IMR-90 (cell line): ENCODE measurements around the gene SCN4A. TPM values are rescaled to one million over a fixed set of nuclear protein-coding genes. Genes with fewer than 3 reads are reported as not detected.

Experiments used
- ATAC-seq: fragments of 200-7000 bp; cut with Tn5 transposase; 2 replicates; pipeline ENCODE4 v1.9.1; 2020; ENCODE audit warnings: low read depth, mild to moderate bottlenecking, moderate library complexity
- BruUV-seq: library from RNA; stranded (reverse); fragments of 400-500 nt; replicated peaks from 2 replicates; lab custom pipeline; 2021; lab: Mats Ljungman, UMichigan
- CTCF ChIA-PET: fragments of 300-600 bp; formaldehyde crosslinking; extraction: SDS; loops from one replicate; lab custom pipeline; 2021; ENCODE audit warnings: antibody characterized with exemption; lab: Yijun Ruan, JAX
- POLR2A ChIA-PET: fragments of 300-600 bp; sonication (Branson Sonifier 250); formaldehyde crosslinking; loops from one replicate; lab custom pipeline; 2022; ENCODE audit warnings: antibody characterized with exemption; ENCODE audit not compliant: unreplicated experiment; lab: Charles Lee
- DNase-seq: peaks from one replicate; pipeline ENCODE4 v3.0.0; 2013
- H2AFZ ChIP-seq: replicated peaks from 2 replicates; pipeline ENCODE3; 2013; ENCODE audit warnings: low read length, mild to moderate bottlenecking; ENCODE audit not compliant: poor library complexity
- H2AK5ac ChIP-seq: 2 replicates; pipeline ENCODE4 v1.6.1; 2013; ENCODE audit warnings: low read depth, low read length, inconsistent platforms
- H2AK9ac ChIP-seq: replicated peaks from 2 replicates; pipeline ENCODE3; 2013; ENCODE audit warnings: mild to moderate bottlenecking, low read depth, low read length, moderate library complexity; ENCODE audit not compliant: poor library complexity
- H2BK120ac ChIP-seq: 2 replicates; pipeline ENCODE4 v1.6.1; 2013; ENCODE audit warnings: low read depth, low read length, inconsistent platforms
- H2BK15ac ChIP-seq: 3 replicates; pipeline ENCODE4 v1.6.1; 2013; ENCODE audit warnings: low read depth, low read length, inconsistent platforms
- H2BK20ac ChIP-seq: 2 replicates; pipeline ENCODE4 v1.6.1; 2013; ENCODE audit warnings: low read depth, mild to moderate bottlenecking, inconsistent platforms, low read length, moderate library complexity
- H2BK5ac ChIP-seq: 2 replicates; pipeline ENCODE4 v1.6.1; 2013; ENCODE audit warnings: mild to moderate bottlenecking, low read depth, low read length, inconsistent platforms; ENCODE audit not compliant: poor library complexity, severe bottlenecking
- H3K14ac ChIP-seq: replicated peaks from 2 replicates; pipeline ENCODE4 v1.6.1; 2013; ENCODE audit warnings: low read depth, low read length, inconsistent platforms
- H3K18ac ChIP-seq: 2 replicates; pipeline ENCODE4 v1.6.1; 2013; ENCODE audit warnings: low read depth, low read length, control low read depth
- H3K23ac ChIP-seq: 2 replicates; pipeline ENCODE4 v1.6.1; 2013; ENCODE audit warnings: low read depth, low read length, inconsistent platforms
- H3K27ac ChIP-seq: 2 replicates; pipeline ENCODE4 v1.5.1; 2013; ENCODE audit warnings: mild to moderate bottlenecking, control low read depth, low read length; ENCODE audit not compliant: insufficient read depth
- H3K27me3 ChIP-seq: 2 replicates; pipeline ENCODE4 v1.6.1; 2013; ENCODE audit warnings: low read length; ENCODE audit not compliant: control insufficient read depth, insufficient read depth
- H3K36me3 ChIP-seq: 2 replicates; pipeline ENCODE4 v1.6.1; 2013; ENCODE audit warnings: low read length, mixed read lengths; ENCODE audit not compliant: control insufficient read depth, insufficient read depth
- H3K4ac ChIP-seq: 2 replicates; pipeline ENCODE4 v1.6.1; 2013; ENCODE audit warnings: low read depth, low read length, inconsistent platforms
- H3K4me1 ChIP-seq: 2 replicates; pipeline ENCODE4 v1.6.1; 2013; ENCODE audit warnings: low read length, mixed read lengths; ENCODE audit not compliant: control insufficient read depth, insufficient read depth
- H3K4me2 ChIP-seq: 2 replicates; pipeline ENCODE4 v1.6.1; 2013; ENCODE audit warnings: low read depth, mild to moderate bottlenecking, control low read depth, low read length, moderate library complexity
- H3K4me3 ChIP-seq: 2 replicates; pipeline ENCODE4 v1.5.1; 2013; ENCODE audit warnings: low read depth, mild to moderate bottlenecking, control low read depth, low read length, moderate library complexity; ENCODE audit not compliant: insufficient read depth
- H3K56ac ChIP-seq: 2 replicates; pipeline ENCODE4 v1.6.1; 2013; ENCODE audit warnings: low read length, inconsistent platforms; ENCODE audit not compliant: insufficient read depth; ENCODE audit errors: extremely low read depth
- H3K79me1 ChIP-seq, 2 experiments: 2 replicates each; pipeline ENCODE4 v1.6.1; 2013; ENCODE audit warnings: low read length in 2 of 2, inconsistent platforms in 1 of 2, low read depth in 1 of 2
- H3K9ac ChIP-seq: 2 replicates; pipeline ENCODE4 v1.6.1; 2013; ENCODE audit warnings: low read depth, low read length, control low read depth
- H3K9me1 ChIP-seq: 2 replicates; pipeline ENCODE4 v1.6.1; 2013; ENCODE audit warnings: low read length, inconsistent platforms; ENCODE audit not compliant: insufficient read depth
- H3K9me3 ChIP-seq: 2 replicates; pipeline ENCODE4 v1.6.1; 2013; ENCODE audit warnings: low read length; ENCODE audit not compliant: control insufficient read depth, insufficient read depth
- H4K20me1 ChIP-seq: 2 replicates; pipeline ENCODE4 v1.6.1; 2013; ENCODE audit warnings: low read length, inconsistent platforms; ENCODE audit not compliant: insufficient read depth
- H4K5ac ChIP-seq: 2 replicates; pipeline ENCODE4 v1.6.1; 2013; ENCODE audit warnings: mild to moderate bottlenecking, low read depth, low read length, control low read depth
- H4K8ac ChIP-seq, 2 experiments: 2 replicates each; pipeline ENCODE4 v1.6.1; 2013; ENCODE audit warnings: low read depth in 2 of 2, low read length in 2 of 2, control low read depth in 1 of 2, inconsistent platforms in 1 of 2
- H4K91ac ChIP-seq: 2 replicates; pipeline ENCODE4 v1.6.1; 2013; ENCODE audit warnings: low read depth, low read length, inconsistent platforms; ENCODE audit not compliant: insufficient read depth
- BHLHE40 ChIP-seq: fragments of 150-350 bp; IDR thresholded peaks from 2 replicates; pipeline ENCODE4 v1.6.1; 2016; ENCODE audit warnings: mild to moderate bottlenecking, low read depth, low read length
- CEBPB ChIP-seq: IDR thresholded peaks from 2 replicates; pipeline ENCODE4 v1.6.1; 2012; ENCODE audit warnings: low read depth, low read length, improper control_type of control experiment
- CHD1 ChIP-seq: IDR thresholded peaks from 2 replicates; pipeline ENCODE4 v1.6.1; 2012; ENCODE audit warnings: low read depth, low read length, improper control_type of control experiment
- FOS ChIP-seq: fragments of 150-350 bp; IDR thresholded peaks from 2 replicates; pipeline ENCODE4 v1.6.1; 2016; ENCODE audit warnings: low read depth, low read length
- MAFK ChIP-seq: IDR thresholded peaks from 2 replicates; pipeline ENCODE4 v1.6.1; 2012; ENCODE audit warnings: low read depth, low read length, improper control_type of control experiment
- MAZ ChIP-seq: IDR thresholded peaks from 2 replicates; pipeline ENCODE4 v1.6.1; 2012; ENCODE audit warnings: low read depth, mild to moderate bottlenecking, low read length, improper control_type of control experiment, moderate library complexity, borderline replicate concordance
- MXI1 ChIP-seq: IDR thresholded peaks from 2 replicates; pipeline ENCODE4 v1.6.1; 2012; ENCODE audit warnings: low read depth, mild to moderate bottlenecking, low read length, moderate library complexity, borderline replicate concordance
- NFE2L2 ChIP-seq: fragments of 150-350 bp; IDR thresholded peaks from 2 replicates; pipeline ENCODE4 v1.6.1; 2016; ENCODE audit warnings: low read depth, mild to moderate bottlenecking, low read length
- POLR2A ChIP-seq: IDR thresholded peaks from 2 replicates; pipeline ENCODE4 v1.6.1; 2012; ENCODE audit warnings: mild to moderate bottlenecking, low read depth, low read length
- RAD21 ChIP-seq: IDR thresholded peaks from 2 replicates; pipeline ENCODE4 v1.6.1; 2012; ENCODE audit warnings: low read length, improper control_type of control experiment
- RCOR1 ChIP-seq: IDR thresholded peaks from 2 replicates; pipeline ENCODE4 v1.6.1; 2012; ENCODE audit warnings: mild to moderate bottlenecking, low read length, improper control_type of control experiment; ENCODE audit not compliant: insufficient replicate concordance
- RFX5 ChIP-seq: IDR thresholded peaks from 2 replicates; pipeline ENCODE4 v1.8.0; 2012; ENCODE audit warnings: low read depth, mild to moderate bottlenecking, low read length, moderate library complexity
- SMC3 ChIP-seq: fragments of 150-350 bp; IDR thresholded peaks from 2 replicates; pipeline ENCODE4 v1.6.1; 2016; ENCODE audit warnings: low read depth, mild to moderate bottlenecking, antibody characterized with exemption, low read length, moderate library complexity
- WGBS, 2 experiments: methylation state at CpG; one replicate each; pipeline versions ENCODE4 v1.1.5 to v1.1.7; 2013; ENCODE audit warnings: missing lambda C conversion rate in 2 of 2; ENCODE audit not compliant: insufficient read length in 1 of 2; ENCODE audit errors: extremely low coverage in 2 of 2; 5-methylcytosine and 5-hydroxymethylcytosine counted together
- dilution Hi-C: fragments of 300-500 bp; cut with HindIII; formaldehyde crosslinking; loops from one replicate; pipeline ENCODE4 v1.14.3; 2018; ENCODE audit warnings: low sequenced_read_pairs; ENCODE audit not compliant: unreplicated experiment
- in situ Hi-C: fragments of 300-500 bp; cut with MboI; formaldehyde crosslinking; loops from 3 replicates; pipeline ENCODE4 v1.14.3; 2019; ENCODE audit warnings: low sequenced_read_pairs, inconsistent platforms, mixed read lengths
- intact Hi-C: fragments of 100-400 bp; cut with micrococcal nuclease; formaldehyde crosslinking; loops from 2 replicates; pipeline ENCODE4 v1.10.0; 2022
- polyA plus RNA-seq, 3 experiments: library from polyadenylated mRNA; depleted of rRNA; stranded (reverse); fragments of >200 nt; gene quantifications; 2 replicates each; pipeline ENCODE4 v1.2.3, GENCODE V29; 2012; ENCODE audit warnings: low replicate concordance in 1 of 3
- total RNA-seq: library from RNA; depleted of rRNA; stranded (reverse); fragments of >200 nt; gene quantifications from 2 replicates; pipeline ENCODE4 v1.2.3, GENCODE V29; 2012
- TF ChIP-seq, protein P1 (sequence below): fragments of 150-350 bp; IDR thresholded peaks from 2 replicates; pipeline ENCODE4 v1.6.1; 2017; ENCODE audit warnings: mild to moderate bottlenecking, antibody characterized with exemption, low read length, low read depth
- TF ChIP-seq, protein P2 (sequence below): conservative IDR thresholded peaks from 2 replicates; pipeline ENCODE4 v1.5.1; 2012; ENCODE audit warnings: mild to moderate bottlenecking, low read depth, low read length, improper control_type of control experiment

Gene SCN4A
- total and polyA plus RNA-seq, 2 of the 4 experiments (the other 2 are of a cell fraction): not detected

DNA sequence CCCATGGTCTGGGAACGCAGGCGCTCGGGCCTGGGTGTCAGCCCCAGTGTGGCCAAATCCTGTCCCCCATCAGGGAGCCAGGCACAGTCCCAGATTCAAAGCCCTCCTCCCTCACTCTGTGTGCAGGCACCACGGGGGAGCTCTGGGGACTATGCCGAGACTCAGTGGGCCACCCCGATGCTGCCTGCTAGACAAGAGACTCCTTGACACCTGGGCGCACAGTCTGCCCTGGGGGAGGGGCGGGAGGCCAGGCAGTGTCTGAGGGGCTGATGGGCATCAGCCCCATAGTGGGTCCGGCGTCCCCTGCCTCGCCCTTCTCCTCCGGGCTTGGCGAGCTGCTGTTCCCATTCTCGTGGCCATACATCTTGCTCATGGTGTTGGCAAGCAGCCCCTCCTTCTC, 32.1 kb downstream of the SCN4A start:
- BruUV-seq: no TSS peak
- H3K27me3 ChIP-seq: peaks cover 14% of the 10 kb centered on the region
- no peaks in the 10 kb centered on the region for H4K20me1 ChIP-seq
- H3K14ac ChIP-seq: no peak overlapping the region
- H3K56ac ChIP-seq: no peak overlapping the region
- no peak overlapping the region for H4K5ac ChIP-seq
- H3K23ac ChIP-seq: no peak overlapping the region
- H4K91ac ChIP-seq: no peak overlapping the region
- H3K36me3 ChIP-seq: no peaks in the 10 kb centered on the region
- ChIA-PET CTCF (no interaction called here), POLR2A (no interaction called here)
- H3K27ac ChIP-seq: no peak overlapping the region
- no peak overlapping the region for H3K18ac ChIP-seq
- DNase-seq (no peak), ATAC-seq (no peak)
- H2AK5ac ChIP-seq: no peak overlapping the region
- intact Hi-C loops (no loop called here), dilution Hi-C loops (no loop called here), in situ Hi-C loops (no loop called here)
- H3K9me3 ChIP-seq: no peaks in the 10 kb centered on the region; the same call in 1 of the 2 replicates
- H3K9me1 ChIP-seq: no peaks in the 10 kb centered on the region
- H2AFZ ChIP-seq: no peak overlapping the region
- no peak overlapping the region for H3K4me3 ChIP-seq
- H4K8ac ChIP-seq: no peak overlapping the region
- no peak overlapping the region for H2BK120ac ChIP-seq
- TF ChIP-seq CEBPB (no peak), BHLHE40 (no peak), FOS (no peak), RFX5 (no peak), MAFK (no peak), POLR2A (no peak), RCOR1 (no peak), MXI1 (no peak), NFE2L2 (no peak), SMC3 (no peak), CHD1 (no peak), MAZ (no peak), RAD21 (no peak)
- TF ChIP-seq, protein P1, sequence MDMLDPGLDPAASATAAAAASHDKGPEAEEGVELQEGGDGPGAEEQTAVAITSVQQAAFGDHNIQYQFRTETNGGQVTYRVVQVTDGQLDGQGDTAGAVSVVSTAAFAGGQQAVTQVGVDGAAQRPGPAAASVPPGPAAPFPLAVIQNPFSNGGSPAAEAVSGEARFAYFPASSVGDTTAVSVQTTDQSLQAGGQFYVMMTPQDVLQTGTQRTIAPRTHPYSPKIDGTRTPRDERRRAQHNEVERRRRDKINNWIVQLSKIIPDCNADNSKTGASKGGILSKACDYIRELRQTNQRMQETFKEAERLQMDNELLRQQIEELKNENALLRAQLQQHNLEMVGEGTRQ: no peak
- TF ChIP-seq, protein P2, sequence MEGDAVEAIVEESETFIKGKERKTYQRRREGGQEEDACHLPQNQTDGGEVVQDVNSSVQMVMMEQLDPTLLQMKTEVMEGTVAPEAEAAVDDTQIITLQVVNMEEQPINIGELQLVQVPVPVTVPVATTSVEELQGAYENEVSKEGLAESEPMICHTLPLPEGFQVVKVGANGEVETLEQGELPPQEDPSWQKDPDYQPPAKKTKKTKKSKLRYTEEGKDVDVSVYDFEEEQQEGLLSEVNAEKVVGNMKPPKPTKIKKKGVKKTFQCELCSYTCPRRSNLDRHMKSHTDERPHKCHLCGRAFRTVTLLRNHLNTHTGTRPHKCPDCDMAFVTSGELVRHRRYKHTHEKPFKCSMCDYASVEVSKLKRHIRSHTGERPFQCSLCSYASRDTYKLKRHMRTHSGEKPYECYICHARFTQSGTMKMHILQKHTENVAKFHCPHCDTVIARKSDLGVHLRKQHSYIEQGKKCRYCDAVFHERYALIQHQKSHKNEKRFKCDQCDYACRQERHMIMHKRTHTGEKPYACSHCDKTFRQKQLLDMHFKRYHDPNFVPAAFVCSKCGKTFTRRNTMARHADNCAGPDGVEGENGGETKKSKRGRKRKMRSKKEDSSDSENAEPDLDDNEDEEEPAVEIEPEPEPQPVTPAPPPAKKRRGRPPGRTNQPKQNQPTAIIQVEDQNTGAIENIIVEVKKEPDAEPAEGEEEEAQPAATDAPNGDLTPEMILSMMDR: no peak
- WGBS, 2 experiments: 90% methylated on average over 2 of the region's 14 CpGs; no CpG with 5 or more reads in 1 of the 2 experiments
- H2AK9ac ChIP-seq: no peak overlapping the region
- H3K4me2 ChIP-seq: no peak overlapping the region
- H2BK20ac ChIP-seq: no peak overlapping the region
- no peak overlapping the region for H2BK15ac ChIP-seq
- H2BK5ac ChIP-seq: no peak overlapping the region
- no peak overlapping the region for H3K4ac ChIP-seq
- no peak overlapping the region for H3K9ac ChIP-seq
- H3K4me1 ChIP-seq: no peaks in the 10 kb centered on the region
- H3K79me1 ChIP-seq: no peaks in the 10 kb centered on the region
